Right lobe of liver (tissue), 4 donors: ENCODE measurements around the gene TUFT1.

Source experiments
- POLR2A ChIP-seq: fragments of 450-650 bp; IDR thresholded peaks from one replicate; pipeline ENCODE4 v1.6.1; 2017; ENCODE audit warnings: antibody characterized with exemption, mild to moderate bottlenecking
- TF ChIP-seq, protein P1 (sequence below), 4 donors: fragments of 200-600 bp in 3 of 4; fragments of 450-650 bp in 1 of 4; IDR thresholded peaks; one replicate each; pipeline versions ENCODE4 v1.5.1 to v1.8.0; 2016 to 2022; ENCODE audit warnings: antibody characterized with exemption in 4 of 4, mild to moderate bottlenecking in 2 of 4
- donor health status: DM: no; HTN: no; CAD: no.
- donor health status: DM: no; HTN: no; CAD: no.
- donor health status: DM: no; HTN: yes; CAD: no.

DNA sequence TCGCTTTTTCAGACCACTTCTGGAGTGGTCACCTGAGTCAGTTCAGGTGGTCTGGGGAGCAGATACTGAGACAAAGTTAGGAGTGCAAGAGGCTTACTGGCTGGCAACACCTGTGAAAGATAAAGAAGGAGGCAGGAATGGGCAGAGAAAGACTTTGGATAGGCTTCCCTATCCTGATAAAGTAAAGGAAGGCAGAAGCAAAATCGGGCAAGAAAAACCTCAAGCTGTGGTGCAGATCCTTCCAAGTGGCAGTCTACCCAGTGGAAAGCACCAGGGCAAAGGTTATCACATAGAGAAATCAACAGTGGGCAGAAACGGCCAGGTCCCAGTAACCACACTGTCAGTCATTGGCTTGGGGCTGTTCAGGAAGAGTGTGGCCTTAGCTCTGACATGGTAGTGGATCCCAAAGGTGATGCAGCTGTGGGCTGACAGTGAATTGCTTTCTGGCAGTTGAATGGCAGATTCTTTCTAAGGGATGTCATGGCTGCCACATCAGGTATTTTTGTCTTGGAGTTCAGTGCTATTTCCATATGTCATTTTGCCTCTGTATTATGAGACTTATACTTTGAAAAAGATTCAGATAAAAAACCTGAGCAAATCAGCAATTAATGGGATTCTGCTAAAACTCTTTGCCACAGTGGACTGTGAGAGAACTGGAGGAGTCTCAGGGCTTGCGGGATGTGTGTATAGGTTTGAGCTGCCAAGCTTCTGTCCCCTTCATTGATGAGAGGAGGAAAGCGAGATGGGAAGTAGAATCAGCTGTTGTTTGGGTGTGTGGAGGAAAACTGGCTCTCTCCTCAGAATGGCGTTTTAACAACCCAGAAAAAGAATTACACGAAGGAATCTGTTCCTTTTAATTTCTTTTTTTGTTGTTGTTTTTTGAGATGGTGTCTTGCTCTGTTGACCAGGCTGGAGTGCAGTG, 37.0 kb upstream of the TUFT1 start:
- TF ChIP-seq, protein P1, sequence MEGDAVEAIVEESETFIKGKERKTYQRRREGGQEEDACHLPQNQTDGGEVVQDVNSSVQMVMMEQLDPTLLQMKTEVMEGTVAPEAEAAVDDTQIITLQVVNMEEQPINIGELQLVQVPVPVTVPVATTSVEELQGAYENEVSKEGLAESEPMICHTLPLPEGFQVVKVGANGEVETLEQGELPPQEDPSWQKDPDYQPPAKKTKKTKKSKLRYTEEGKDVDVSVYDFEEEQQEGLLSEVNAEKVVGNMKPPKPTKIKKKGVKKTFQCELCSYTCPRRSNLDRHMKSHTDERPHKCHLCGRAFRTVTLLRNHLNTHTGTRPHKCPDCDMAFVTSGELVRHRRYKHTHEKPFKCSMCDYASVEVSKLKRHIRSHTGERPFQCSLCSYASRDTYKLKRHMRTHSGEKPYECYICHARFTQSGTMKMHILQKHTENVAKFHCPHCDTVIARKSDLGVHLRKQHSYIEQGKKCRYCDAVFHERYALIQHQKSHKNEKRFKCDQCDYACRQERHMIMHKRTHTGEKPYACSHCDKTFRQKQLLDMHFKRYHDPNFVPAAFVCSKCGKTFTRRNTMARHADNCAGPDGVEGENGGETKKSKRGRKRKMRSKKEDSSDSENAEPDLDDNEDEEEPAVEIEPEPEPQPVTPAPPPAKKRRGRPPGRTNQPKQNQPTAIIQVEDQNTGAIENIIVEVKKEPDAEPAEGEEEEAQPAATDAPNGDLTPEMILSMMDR (IDR thresholded peaks at IDR 0.05) = no peak
- no peak for TF ChIP-seq POLR2A
